Measurements from ENCODE around the gene SLC39A11. TPM values are rescaled to one million over a fixed set of nuclear protein-coding genes. Genes with fewer than 3 reads are reported as not detected.

SLC39A11 gene
- total RNA-seq, 1 experiment from 2014 or later = 15.2 TPM

DNA sequence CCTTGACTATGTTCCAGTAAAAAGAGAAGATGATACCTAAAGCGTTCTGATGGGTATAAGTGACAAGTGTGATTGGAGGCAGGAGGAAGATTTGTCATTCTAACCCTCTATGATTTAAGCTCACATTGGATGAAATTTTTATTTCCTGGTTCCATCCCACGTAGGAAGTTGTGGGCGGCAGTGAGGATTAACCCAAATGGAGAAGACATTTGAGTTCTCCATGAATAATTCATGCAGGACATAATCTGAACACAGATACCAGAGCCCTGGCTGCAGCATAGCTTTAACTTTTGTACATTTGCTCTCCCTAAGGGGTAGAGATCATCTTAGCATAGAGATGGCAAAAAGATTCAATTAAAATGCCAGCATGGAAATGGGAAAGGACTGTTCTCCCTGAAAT is 146.3 kb downstream of the SLC39A11 start:
- no peak overlapping the region for H3K14ac ChIP-seq (ENCODE audit: insufficient read depth, low read length)
- no peak for DNase-seq
- H3K4me2 ChIP-seq (ENCODE audit: insufficient read depth, insufficient read length, low read length) = no peak overlapping the region
- H3K4me1 ChIP-seq (ENCODE audit: insufficient read depth, low read length) = no peaks in the 10 kb centered on the region
- no peak overlapping the region for H3K4me3 Mint-ChIP-seq
- H3K9ac ChIP-seq (ENCODE audit: extremely low read depth, insufficient read length, low read length) = no peak overlapping the region
- H3K18ac ChIP-seq (ENCODE audit: insufficient read length, low read depth, low read length) = no peak overlapping the region
- no peak overlapping the region for H2BK15ac ChIP-seq (ENCODE audit: low read depth, low read length)
- no peak overlapping the region for H2BK5ac ChIP-seq (ENCODE audit: insufficient read length, low read length)
- no peak overlapping the region for H3K27ac ChIP-seq (ENCODE audit: insufficient read length, low read depth, low read length)
- peaks cover 3 to 6% of the 10 kb centered on the region in 2 experiments; a peak in 1 of 4 replicates for H3K4me1 Mint-ChIP-seq
- no peaks in the 10 kb centered on the region for H4K20me1 ChIP-seq (ENCODE audit: control insufficient read depth, insufficient read depth, insufficient read length)
- no peaks in the 10 kb centered on the region for H3K9me3 ChIP-seq (ENCODE audit: control insufficient read depth, low read depth, low read length)
- H3K79me1 ChIP-seq (ENCODE audit: insufficient read depth, low read depth, low read length, poor library complexity, severe bottlenecking) = no peaks in the 10 kb centered on the region
- H2AFZ ChIP-seq (ENCODE audit: low read length) = no peak overlapping the region
- no peaks in the 10 kb centered on the region for H3K23me2 ChIP-seq (ENCODE audit: insufficient read length, low read depth, low read length, poor library complexity, severe bottlenecking)
- no peak overlapping the region for H2BK12ac ChIP-seq (ENCODE audit: insufficient read length, low read depth, low read length)
- H3K23ac ChIP-seq (ENCODE audit: insufficient read length, low read depth, low read length) = no peak overlapping the region
- WGBS (ENCODE audit: extremely low coverage, insufficient read length, low lambda C conversion rate) = no CpG with 5 or more reads among the region's 3 CpGs
- H2BK120ac ChIP-seq (ENCODE audit: low read depth, low read length, poor library complexity, severe bottlenecking) = no peak overlapping the region
- H3K79me2 ChIP-seq (ENCODE audit: insufficient read depth, low read length) = no peaks in the 10 kb centered on the region
- no peak overlapping the region for H4K91ac ChIP-seq (ENCODE audit: insufficient read length, low read depth, low read length)
- H3K27me3 Mint-ChIP-seq (ENCODE audit: low read depth) = no peaks in the 10 kb centered on the region
- H4K5ac ChIP-seq (ENCODE audit: insufficient read length, low read depth, low read length) = no peak overlapping the region
- H2AK5ac ChIP-seq (ENCODE audit: insufficient read length, low read length) = no peak overlapping the region
- H3T11ph ChIP-seq (ENCODE audit: low read length) = no peak overlapping the region
- no peak overlapping the region for H4K8ac ChIP-seq (replicated peaks; ENCODE audit: insufficient read length, low read depth, low read length)
- TF ChIP-seq, protein P1, sequence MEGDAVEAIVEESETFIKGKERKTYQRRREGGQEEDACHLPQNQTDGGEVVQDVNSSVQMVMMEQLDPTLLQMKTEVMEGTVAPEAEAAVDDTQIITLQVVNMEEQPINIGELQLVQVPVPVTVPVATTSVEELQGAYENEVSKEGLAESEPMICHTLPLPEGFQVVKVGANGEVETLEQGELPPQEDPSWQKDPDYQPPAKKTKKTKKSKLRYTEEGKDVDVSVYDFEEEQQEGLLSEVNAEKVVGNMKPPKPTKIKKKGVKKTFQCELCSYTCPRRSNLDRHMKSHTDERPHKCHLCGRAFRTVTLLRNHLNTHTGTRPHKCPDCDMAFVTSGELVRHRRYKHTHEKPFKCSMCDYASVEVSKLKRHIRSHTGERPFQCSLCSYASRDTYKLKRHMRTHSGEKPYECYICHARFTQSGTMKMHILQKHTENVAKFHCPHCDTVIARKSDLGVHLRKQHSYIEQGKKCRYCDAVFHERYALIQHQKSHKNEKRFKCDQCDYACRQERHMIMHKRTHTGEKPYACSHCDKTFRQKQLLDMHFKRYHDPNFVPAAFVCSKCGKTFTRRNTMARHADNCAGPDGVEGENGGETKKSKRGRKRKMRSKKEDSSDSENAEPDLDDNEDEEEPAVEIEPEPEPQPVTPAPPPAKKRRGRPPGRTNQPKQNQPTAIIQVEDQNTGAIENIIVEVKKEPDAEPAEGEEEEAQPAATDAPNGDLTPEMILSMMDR (conservative IDR thresholded peaks at IDR 0.05) = no peak
- no peak overlapping the region for H3K4ac ChIP-seq (ENCODE audit: low read depth, low read length)
- H2BK20ac ChIP-seq (ENCODE audit: low read depth, low read length, poor library complexity, severe bottlenecking) = no peak overlapping the region
- H3K27me3 ChIP-seq (ENCODE audit: insufficient read depth, low read length) = no peaks in the 10 kb centered on the region
- H3K27ac Mint-ChIP-seq = no peak overlapping the region
- H3K36me3 Mint-ChIP-seq (ENCODE audit: insufficient read depth in 1 of 3, low read depth in 3 of 3) = peaks cover 0 to 2% (median 0%) of the 10 kb centered on the region in 3 experiments; a peak in 2 of 7 replicates
- H3K9me3 Mint-ChIP-seq = no peaks in the 10 kb centered on the region; a peak in 2 of 5 replicates
- H3K56ac ChIP-seq (ENCODE audit: insufficient read length, low read depth, low read length) = no peak overlapping the region
